BE2C (cell line): ENCODE results near the gene STAM.
"Not testable (repeated sequence)": the region's sequence is repeated elsewhere in the genome, so short reads cannot be mapped to it uniquely, and the experiment has no call there.

ENCODE experiments used
- DNase-seq: peaks from one replicate; pipeline ENCODE4 v3.0.0-alpha.2; 2020
- H3K27me3 ChIP-seq: fragments of 250-450 bp; sonication (Bioruptor Pico); 2 replicates; pipeline ENCODE4 v1.5.1; 2020; ENCODE audit warnings: mild to moderate bottlenecking
- H3K36me3 ChIP-seq: fragments of 250-450 bp; sonication (Bioruptor Pico); 2 replicates; pipeline ENCODE4 v1.5.1; 2020; ENCODE audit warnings: mild to moderate bottlenecking
- H3K4me1 ChIP-seq: fragments of 250-450 bp; sonication (Bioruptor Pico); 2 replicates; pipeline ENCODE4 v1.5.1; 2020
- H3K4me3 ChIP-seq: 2 replicates; pipeline ENCODE4 v1.5.1; 2011; ENCODE audit warnings: low read depth, low read length
- H3K9me3 ChIP-seq: fragments of 250-450 bp; sonication (Bioruptor Pico); 2 replicates; pipeline ENCODE4 v1.5.1; 2020
- TF ChIP-seq, protein P1 (sequence below): IDR thresholded peaks from 2 replicates; pipeline ENCODE4 v1.5.1; 2012; ENCODE audit warnings: mild to moderate bottlenecking, low read depth, low read length

Gene STAM

DNA sequence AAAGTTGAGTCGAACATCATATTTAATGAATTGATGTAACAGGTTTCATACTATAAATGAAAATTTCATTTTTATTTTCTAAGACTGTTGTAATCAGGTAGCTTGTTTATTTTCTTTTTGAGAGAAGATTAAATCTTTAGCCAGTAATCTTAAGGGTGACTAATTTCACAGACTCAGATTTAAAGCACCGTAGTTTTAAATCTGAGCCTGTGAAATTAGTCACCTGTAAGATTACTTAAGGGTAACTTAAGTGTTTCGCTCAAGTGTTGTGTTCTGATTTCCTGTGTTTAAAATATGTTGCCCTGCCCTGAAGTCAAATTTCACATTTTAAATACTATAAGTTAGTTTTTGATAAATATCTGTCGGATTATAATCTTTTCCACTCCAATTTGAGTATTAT lies 72.2 kb downstream of the STAM start:
- no peaks in the 10 kb centered on the region for H3K27me3 ChIP-seq
- no peaks in the 10 kb centered on the region; the same call in 1 of the 2 replicates for H3K4me1 ChIP-seq
- no peak overlapping the region for H3K4me3 ChIP-seq
- no peak for DNase-seq
- TF ChIP-seq, protein P1, sequence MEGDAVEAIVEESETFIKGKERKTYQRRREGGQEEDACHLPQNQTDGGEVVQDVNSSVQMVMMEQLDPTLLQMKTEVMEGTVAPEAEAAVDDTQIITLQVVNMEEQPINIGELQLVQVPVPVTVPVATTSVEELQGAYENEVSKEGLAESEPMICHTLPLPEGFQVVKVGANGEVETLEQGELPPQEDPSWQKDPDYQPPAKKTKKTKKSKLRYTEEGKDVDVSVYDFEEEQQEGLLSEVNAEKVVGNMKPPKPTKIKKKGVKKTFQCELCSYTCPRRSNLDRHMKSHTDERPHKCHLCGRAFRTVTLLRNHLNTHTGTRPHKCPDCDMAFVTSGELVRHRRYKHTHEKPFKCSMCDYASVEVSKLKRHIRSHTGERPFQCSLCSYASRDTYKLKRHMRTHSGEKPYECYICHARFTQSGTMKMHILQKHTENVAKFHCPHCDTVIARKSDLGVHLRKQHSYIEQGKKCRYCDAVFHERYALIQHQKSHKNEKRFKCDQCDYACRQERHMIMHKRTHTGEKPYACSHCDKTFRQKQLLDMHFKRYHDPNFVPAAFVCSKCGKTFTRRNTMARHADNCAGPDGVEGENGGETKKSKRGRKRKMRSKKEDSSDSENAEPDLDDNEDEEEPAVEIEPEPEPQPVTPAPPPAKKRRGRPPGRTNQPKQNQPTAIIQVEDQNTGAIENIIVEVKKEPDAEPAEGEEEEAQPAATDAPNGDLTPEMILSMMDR: no peak
- H3K9me3 ChIP-seq: no peaks in the 10 kb centered on the region
- H3K36me3 ChIP-seq: peaks cover 17% of the 10 kb centered on the region

- not testable (repeated sequence) for H3K27me3 ChIP-seq, H3K4me3 ChIP-seq, H3K4me1 ChIP-seq, H3K9me3 ChIP-seq, DNase-seq
- H3K36me3 ChIP-seq: peaks cover 12% of the 10 kb centered on the region; the same call in 1 of the 2 replicates
Measured at GRCh38 chr10:17722317-17723014, 78.5 kb downstream of the STAM start.

- DNase-seq: no peak
- Histone ChIP-seq H3K4me3 (no peak overlapping the region), H3K27me3 (no peaks in the 10 kb centered on the region), H3K9me3 (no peaks in the 10 kb centered on the region), H3K4me1 (no peaks in the 10 kb centered on the region; the same call in 1 of the 2 replicates), H3K36me3 (peaks cover 12% of the 10 kb centered on the region; the same call in 1 of the 2 replicates)
- TF ChIP-seq, protein P1: no peak
Measured at GRCh38 chr10:17725703-17726102, 81.8 kb downstream of the STAM start.

- no peaks in the 10 kb centered on the region; the same call in 1 of the 2 replicates for H3K4me1 ChIP-seq
Measured at GRCh38 chr10:17729630-17730029, 85.7 kb downstream of the STAM start.

DNA sequence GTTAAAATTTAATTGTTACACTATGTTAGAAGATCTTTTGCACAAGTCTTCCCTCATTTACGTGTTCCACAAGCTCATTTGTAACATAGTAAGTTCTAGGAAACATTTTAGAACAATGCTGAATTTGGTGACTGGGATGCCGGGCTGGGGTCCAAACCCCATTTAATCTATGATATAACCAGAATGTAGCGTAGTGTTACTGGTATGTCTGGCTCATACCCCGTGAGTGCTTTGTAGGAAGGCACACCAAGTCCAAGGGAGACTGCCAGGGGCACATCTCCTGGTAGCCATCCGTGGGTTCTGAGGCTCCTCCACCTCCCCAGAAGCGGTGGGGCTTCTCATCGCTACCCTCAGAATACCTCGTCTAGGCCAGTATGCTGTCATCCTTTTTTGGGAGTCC lies 86.7 kb downstream of the STAM start:
- TF ChIP-seq, protein P1: no peak
- H3K36me3 ChIP-seq: no peaks in the 10 kb centered on the region
- H3K9me3 ChIP-seq: no peaks in the 10 kb centered on the region
- H3K27me3 ChIP-seq: no peaks in the 10 kb centered on the region
- no peak for DNase-seq
- H3K4me3 ChIP-seq: no peak overlapping the region
- H3K4me1 ChIP-seq: no peaks in the 10 kb centered on the region; the same call in none of the 2 replicates

More at GRCh38 chr10:17729630-17730029, 85.7 kb downstream of the STAM start:
- TF ChIP-seq, protein P1: no peak
- DNase-seq: no peak
- no peaks in the 10 kb centered on the region for H3K36me3 ChIP-seq
- no peak overlapping the region for H3K4me3 ChIP-seq
- H3K9me3 ChIP-seq: no peaks in the 10 kb centered on the region
- no peaks in the 10 kb centered on the region for H3K27me3 ChIP-seq

- Histone ChIP-seq H3K9me3 (no peaks in the 10 kb centered on the region), H3K36me3 (no peaks in the 10 kb centered on the region), H3K27me3 (no peaks in the 10 kb centered on the region), H3K4me3 (no peak overlapping the region), H3K4me1 (no peaks in the 10 kb centered on the region; the same call in 1 of the 2 replicates)
- TF ChIP-seq, protein P1: no peak
- no peak for DNase-seq
Measured at GRCh38 chr10:17731331-17732020, 87.5 kb downstream of the STAM start.
